ENCODE measurements around the gene MTRR. TPM values are rescaled to one million over a fixed set of nuclear protein-coding genes. Genes with fewer than 3 reads are reported as not detected.

MTRR gene
- total and polyA plus RNA-seq, 2 of the 4 experiments (the other 2 are of a cell fraction) = 33.2 to 33.5 TPM

GRCh38 chr5:7873216-7873615 is 4.3 kb downstream of the MTRR start:
- CTCF ChIA-PET = no interaction called here
- in situ Hi-C loops (cut with MboI; ENCODE audit: low sequenced_read_pairs) = no loop called here

More at GRCh38 chr5:7873216-7873615, 4.3 kb downstream of the MTRR start:
- H2BK5ac ChIP-seq (ENCODE audit: low read depth, low read length, poor library complexity, severe bottlenecking) = no peak overlapping the region
- no peak overlapping the region for H3K4me2 ChIP-seq (ENCODE audit: low read depth, low read length)
- peaks cover 6% of the 10 kb centered on the region; the same call in 1 of the 2 replicates for H4K20me1 ChIP-seq (ENCODE audit: insufficient read depth, low read length)
- no TSS peak for BruUV-seq (replicated peaks)
- no peak overlapping the region for H3K4me3 ChIP-seq (ENCODE audit: insufficient read depth, low read depth, low read length)
- TF ChIP-seq RAD21 (IDR thresholded peaks at IDR 0.05; ENCODE audit: low read length) = no peak
- no peak for TF ChIP-seq RCOR1 (IDR thresholded peaks at IDR 0.05; ENCODE audit: insufficient replicate concordance, low read length)
- TF ChIP-seq ELK1 (IDR thresholded peaks at IDR 0.05; ENCODE audit: borderline replicate concordance, low read depth, low read length) = no peak
- no peak for TF ChIP-seq MAFK (IDR thresholded peaks at IDR 0.05; ENCODE audit: low read depth, low read length)
- TF ChIP-seq POLR2A (IDR thresholded peaks at IDR 0.05; ENCODE audit: low read depth, low read length) = no peak
- TF ChIP-seq CHD1 (IDR thresholded peaks at IDR 0.05; ENCODE audit: low read depth, low read length) = no peak
- TF ChIP-seq CTCF (conservative IDR thresholded peaks at IDR 0.05; ENCODE audit: low read depth, low read length) = no peak
- no peak for TF ChIP-seq SMC3 (IDR thresholded peaks at IDR 0.05; ENCODE audit: low read depth, low read length)
- TF ChIP-seq CEBPB (IDR thresholded peaks at IDR 0.05; ENCODE audit: low read depth, low read length) = no peak
- no peak for TF ChIP-seq FOS (IDR thresholded peaks at IDR 0.05; ENCODE audit: low read depth, low read length)
- TF ChIP-seq MXI1 (IDR thresholded peaks at IDR 0.05; ENCODE audit: borderline replicate concordance, low read depth, low read length) = no peak
- no peak for TF ChIP-seq RFX5 (IDR thresholded peaks at IDR 0.05; ENCODE audit: low read depth, low read length)
- TF ChIP-seq BHLHE40 (IDR thresholded peaks at IDR 0.05; ENCODE audit: low read depth, low read length) = no peak
- no peak for TF ChIP-seq MAZ (IDR thresholded peaks at IDR 0.05; ENCODE audit: borderline replicate concordance, low read depth, low read length)
- no peak for TF ChIP-seq NFE2L2 (IDR thresholded peaks at IDR 0.05; ENCODE audit: low read depth, low read length)
- no peak overlapping the region for H2AFZ ChIP-seq (replicated peaks; ENCODE audit: low read length, poor library complexity)
- H3K27ac ChIP-seq (ENCODE audit: insufficient read depth, low read length) = no peak overlapping the region
- WGBS, 2 experiments (ENCODE audit: extremely low coverage in 2 of 2, insufficient read length in 1 of 2) = 100% methylated on average over 3 of the region's 9 CpGs; no CpG with 5 or more reads in 1 of the 2 experiments
- H2BK15ac ChIP-seq (ENCODE audit: low read depth, low read length) = no peak overlapping the region
- H3K18ac ChIP-seq (ENCODE audit: low read depth, low read length) = no peak overlapping the region
- no peak overlapping the region for H4K5ac ChIP-seq (ENCODE audit: low read depth, low read length)
- H2BK20ac ChIP-seq (ENCODE audit: low read depth, low read length) = no peak overlapping the region
- H3K27me3 ChIP-seq (ENCODE audit: control insufficient read depth, insufficient read depth, low read length) = no peaks in the 10 kb centered on the region
- H3K4ac ChIP-seq (ENCODE audit: low read depth, low read length) = no peak overlapping the region
- H3K9me3 ChIP-seq (ENCODE audit: control insufficient read depth, insufficient read depth, low read length) = no peaks in the 10 kb centered on the region
- no peak overlapping the region for H3K56ac ChIP-seq (ENCODE audit: extremely low read depth, insufficient read depth, low read length)
- H3K36me3 ChIP-seq (ENCODE audit: control insufficient read depth, insufficient read depth, low read length) = peaks cover 8% of the 10 kb centered on the region
- H2AK5ac ChIP-seq (ENCODE audit: low read depth, low read length) = no peak overlapping the region
- H4K91ac ChIP-seq (ENCODE audit: insufficient read depth, low read depth, low read length) = no peak overlapping the region
- no peak overlapping the region for H3K23ac ChIP-seq (ENCODE audit: low read depth, low read length)
- H3K9me1 ChIP-seq (ENCODE audit: insufficient read depth, low read length) = no peaks in the 10 kb centered on the region
- intact Hi-C loops (cut with micrococcal nuclease) (loop anchor here (10.0 kb wide), 1 partner anchor 962 kb away; no protein-coding TSS in a partner anchor), dilution Hi-C loops (cut with HindIII; ENCODE audit: low sequenced_read_pairs, unreplicated experiment) (no loop called here)
- no peak overlapping the region for H2AK9ac ChIP-seq (replicated peaks; ENCODE audit: low read depth, low read length, poor library complexity)
- no peak overlapping the region for H3K14ac ChIP-seq (replicated peaks; ENCODE audit: low read depth, low read length)
- POLR2A ChIA-PET (ENCODE audit: unreplicated experiment) = no interaction called here
- H3K79me1 ChIP-seq (ENCODE audit: low read depth in 1 of 2, low read length in 2 of 2) = peaks cover 20 to 44% of the 10 kb centered on the region in 2 experiments
- no peak for DNase-seq
- H4K8ac ChIP-seq (ENCODE audit: low read depth in 2 of 2, low read length in 2 of 2) = no peak overlapping the region
- no peak overlapping the region for H3K9ac ChIP-seq (ENCODE audit: low read depth, low read length)
- no peak overlapping the region for H2BK120ac ChIP-seq (ENCODE audit: low read depth, low read length)
- peaks cover 4% of the 10 kb centered on the region; the same call in 1 of the 2 replicates for H3K4me1 ChIP-seq (ENCODE audit: control insufficient read depth, insufficient read depth, low read length)
- ATAC-seq (ENCODE audit: low read depth) = no peak
